ENCODE measurements around the gene BORCS6.
"Not testable (repeated sequence)": the region's sequence is repeated elsewhere in the genome, so short reads cannot be mapped to it uniquely, and the experiment has no call there.

Gene BORCS6

DNA sequence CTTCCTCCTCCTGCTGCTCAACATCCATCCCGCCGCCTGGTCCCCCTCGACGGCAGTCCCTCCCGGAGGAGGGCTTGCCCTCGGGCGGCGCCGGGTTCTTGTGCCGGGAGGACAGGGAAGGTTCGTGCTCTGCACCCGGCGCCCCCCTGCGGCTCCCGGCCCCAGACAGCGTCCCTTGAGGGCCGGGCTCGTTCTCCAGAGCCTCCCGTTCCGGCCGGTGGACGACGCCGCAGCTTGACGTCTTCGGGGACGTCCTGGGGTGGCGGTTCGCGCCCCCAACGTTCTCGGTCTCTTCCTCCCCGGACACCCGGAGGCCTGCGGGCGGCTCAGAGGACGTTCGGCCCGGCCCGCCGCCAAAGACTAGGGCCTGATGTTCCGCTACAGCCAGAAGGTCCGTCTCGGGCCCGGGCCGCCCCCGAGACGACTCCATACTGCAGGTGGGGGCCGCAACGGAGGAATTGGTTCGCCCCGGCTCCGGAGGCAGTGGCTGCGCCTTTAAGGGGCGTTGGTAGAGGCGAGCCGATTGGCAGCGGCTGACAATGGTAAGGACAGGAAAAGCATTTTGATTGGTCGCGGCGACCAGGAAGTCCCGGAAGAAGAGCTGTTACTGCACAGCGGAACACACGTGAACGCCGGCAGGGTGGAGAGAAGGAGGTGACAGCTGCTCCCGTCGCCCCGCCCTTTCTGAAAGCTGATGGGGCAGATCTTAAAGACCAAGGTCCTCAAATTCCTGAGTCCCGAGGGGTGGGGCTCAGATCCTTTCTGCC, at the start of gene BORCS6:
Gene BORCS6, minus strand, starts transcription at position 470 of the 767 bp plus-strand sequence. Its CDS starts 40 bp downstream, at position 430.
- DNase-seq, result peak; percentile 97

DNA sequence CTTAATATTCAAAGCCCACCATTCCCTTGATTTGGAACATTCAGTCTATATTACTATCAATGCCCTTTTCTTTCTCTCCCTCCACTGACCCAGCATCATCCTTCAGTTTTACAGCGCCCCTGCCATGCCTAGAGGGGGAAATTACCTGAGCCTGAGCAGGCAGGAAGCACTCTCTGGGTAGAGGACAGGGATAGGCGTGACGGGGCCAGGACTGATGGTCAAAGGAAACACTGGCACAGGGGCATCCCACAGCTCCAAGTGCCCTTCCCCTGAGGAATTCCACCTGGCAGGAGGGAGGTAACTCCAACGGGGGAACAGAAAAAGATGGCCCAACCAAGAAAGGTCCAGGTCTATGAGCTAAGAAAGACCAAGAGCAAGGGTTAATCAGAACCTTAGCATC, 47.9 kb upstream of the BORCS6 start:
- no peak for DNase-seq

DNA sequence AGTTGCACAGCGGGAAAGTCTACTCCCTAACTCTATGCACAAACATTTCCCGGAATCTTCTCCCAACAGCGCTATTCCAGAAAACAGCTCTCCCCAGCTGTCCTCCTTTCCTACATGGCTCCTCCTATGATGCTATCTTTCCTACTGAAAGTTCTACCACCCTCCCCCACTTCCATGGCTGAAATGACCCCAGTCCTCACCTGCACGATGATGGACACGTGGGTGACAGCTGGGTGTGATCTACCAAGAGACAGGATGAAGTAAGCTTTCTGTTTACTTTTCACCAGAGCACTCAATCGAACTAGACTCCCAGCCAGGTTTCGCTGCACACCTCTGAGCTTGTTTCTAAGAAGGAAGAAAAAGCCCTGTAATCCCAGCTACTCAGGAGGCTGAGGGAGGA, 47.2 kb upstream of the BORCS6 start:
- DNase-seq, result no peak

DNA sequence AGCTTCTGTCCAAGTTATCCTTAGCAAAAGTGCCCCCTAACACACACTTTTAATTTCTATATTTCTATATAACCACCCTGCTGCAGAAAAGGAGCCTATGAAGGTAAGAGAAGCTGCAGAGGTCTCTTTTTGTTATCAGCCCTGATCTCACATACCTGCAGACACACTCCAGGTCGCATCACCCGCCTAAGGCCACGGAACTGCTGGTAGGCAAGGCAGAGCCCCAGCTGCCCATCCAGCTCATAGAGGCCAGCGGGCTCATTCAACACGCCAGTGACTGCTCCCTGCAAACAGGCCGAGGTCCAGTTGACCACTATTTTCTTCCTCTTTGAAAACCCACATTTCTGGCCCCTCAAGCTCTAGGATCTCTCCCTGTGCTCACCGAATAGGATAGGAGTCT, 45.7 kb upstream of the BORCS6 start:
- no peak for DNase-seq

DNA sequence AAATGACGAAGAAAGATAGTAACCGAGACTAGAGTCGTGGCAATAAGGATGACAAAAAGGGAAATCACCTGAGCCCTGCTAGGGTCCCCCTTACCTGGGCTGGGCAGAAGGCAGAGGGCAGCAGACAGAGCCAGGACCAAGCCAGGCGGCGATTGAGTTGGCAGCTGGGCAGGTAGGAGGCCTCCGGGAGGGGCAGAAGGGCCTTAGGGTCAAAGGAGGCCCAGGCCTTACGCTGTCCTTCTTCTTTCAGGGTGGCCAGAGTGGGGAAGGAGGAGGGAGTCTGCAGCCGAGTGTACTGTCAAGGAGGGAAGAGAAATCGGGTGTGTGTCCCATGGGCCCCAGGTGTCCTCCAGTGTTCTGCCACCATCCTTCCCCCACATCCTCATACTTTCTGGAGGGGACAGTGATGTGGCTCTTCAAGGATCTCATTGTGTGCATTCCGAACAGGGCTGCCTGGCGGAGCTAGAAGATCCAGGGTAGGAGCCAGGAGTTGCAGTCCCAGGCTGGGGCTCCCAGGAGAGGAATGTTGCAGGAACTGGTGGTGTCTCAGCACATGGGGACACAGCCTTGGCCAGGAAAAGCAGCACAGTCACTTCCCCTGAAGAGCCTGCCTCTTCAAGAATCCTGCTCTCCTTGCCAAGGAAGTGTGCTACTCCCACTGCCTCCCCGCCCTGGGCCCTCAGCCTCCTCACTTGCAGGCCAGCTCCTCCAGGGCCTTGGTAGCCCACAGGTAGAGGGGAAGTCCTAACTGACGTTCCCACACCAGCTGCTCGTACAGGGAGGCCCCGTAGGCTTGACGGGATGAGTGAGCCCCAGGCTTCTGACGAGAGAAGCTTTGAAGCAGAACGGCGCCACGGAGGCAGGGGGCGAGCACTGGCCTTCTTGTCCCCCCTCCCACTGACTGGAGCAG, 44.6 kb upstream of the BORCS6 start:
- DNase-seq, result no peak

DNA sequence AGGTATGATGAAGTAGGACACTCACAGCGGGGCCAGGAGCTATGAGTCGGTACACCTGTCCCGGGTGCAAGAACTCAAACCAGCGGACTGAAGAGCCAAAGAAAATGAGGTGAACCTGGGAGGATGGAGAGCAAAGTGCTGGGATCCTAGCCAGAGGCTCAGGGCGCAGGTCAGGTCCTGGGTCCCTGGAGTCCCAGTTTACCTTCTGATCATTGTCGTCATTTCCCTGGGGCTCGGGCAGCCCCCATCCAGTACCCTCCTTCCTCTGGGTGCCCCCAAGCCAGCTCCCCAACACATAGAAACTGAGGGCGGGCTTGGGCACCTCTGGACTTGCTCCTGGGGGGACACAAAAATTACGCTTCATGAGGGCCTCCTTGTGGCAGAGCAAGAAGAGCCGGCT, 41.7 kb upstream of the BORCS6 start:
- DNase-seq, result no peak

DNA sequence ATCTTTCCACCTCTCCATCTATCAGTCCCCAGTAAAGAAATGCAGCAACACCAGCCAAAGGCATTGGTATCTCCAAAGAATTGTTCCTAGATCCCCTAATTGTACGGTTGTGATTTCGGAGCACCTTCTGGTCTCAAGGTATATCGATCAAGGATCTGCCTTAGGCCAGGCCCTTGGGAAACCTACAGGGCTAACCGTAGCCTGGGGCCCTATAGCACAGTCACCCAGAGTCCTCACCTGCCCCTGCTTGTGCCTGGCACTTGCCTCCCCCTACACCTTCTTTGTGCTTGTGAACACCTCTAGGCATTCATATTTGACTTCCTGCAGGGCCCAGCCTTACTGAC, 37.2 kb upstream of the BORCS6 start:
- DNase-seq, result no peak

DNA sequence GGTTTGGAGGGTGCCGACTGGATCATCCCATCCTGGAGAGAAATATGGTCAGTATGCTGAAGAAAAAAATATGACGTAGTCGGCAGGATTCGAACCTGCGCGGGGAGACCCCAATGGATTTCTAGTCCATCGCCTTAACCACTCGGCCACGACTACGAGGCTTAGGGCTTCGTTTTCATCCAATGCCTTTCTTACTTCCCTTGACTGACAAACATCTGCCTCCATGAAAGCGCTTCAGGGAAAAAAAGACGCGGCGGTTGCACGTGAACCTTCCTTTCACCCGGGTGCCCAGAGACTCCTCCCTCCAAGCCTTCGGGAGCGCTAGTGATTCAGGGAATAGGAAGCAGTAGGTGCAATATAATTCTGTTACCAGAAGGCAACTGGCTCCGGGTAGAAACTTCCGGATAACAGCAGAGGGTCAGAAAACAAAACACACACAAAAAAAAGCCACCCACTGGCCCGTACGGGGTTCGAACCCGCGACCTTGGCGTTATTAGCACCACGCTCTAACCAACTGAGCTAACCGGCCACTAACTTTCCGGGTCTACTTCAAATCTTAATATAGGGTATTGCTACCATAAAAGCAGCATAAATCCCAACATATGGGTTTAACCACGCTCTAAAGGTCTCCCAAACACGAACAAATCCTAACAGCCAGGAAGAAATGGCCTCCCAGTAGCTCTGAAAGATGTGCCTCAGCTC, 36.7 kb upstream of the BORCS6 start:
- peak; percentile 41 for DNase-seq

DNA sequence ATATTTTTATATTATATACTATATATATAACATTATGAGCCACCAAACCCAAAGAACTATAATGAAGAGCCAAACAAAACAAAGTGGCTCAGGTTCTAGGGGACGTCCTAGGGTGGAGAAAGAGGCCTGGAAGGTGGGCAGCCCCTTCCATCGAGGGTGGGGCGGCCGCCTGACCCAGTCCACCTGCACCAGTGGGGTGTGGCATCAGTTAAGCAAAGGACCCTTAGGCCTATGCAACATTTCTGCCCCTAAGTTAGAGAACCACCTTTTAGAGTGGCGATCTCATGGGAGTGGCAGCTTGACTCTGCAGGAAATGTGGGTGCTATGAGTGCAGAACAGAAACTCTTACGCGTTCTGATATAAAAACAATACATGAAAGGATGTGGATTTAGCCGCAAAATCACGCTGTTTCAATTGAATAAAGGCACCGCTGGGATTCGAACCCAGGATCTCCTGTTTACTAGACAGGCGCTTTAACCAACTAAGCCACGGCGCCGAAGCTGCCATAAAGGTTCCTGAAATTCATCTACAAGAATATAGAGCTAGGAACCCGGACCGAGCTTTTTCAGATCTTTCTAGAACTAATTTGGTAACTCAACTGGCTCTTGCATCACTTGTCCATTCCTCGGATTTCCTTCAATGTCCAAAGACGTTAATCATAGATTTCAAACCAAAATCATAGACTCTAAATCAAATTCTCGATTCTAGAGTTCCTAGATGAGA, 36.0 kb upstream of the BORCS6 start:
- peak; percentile 80 for DNase-seq

DNA sequence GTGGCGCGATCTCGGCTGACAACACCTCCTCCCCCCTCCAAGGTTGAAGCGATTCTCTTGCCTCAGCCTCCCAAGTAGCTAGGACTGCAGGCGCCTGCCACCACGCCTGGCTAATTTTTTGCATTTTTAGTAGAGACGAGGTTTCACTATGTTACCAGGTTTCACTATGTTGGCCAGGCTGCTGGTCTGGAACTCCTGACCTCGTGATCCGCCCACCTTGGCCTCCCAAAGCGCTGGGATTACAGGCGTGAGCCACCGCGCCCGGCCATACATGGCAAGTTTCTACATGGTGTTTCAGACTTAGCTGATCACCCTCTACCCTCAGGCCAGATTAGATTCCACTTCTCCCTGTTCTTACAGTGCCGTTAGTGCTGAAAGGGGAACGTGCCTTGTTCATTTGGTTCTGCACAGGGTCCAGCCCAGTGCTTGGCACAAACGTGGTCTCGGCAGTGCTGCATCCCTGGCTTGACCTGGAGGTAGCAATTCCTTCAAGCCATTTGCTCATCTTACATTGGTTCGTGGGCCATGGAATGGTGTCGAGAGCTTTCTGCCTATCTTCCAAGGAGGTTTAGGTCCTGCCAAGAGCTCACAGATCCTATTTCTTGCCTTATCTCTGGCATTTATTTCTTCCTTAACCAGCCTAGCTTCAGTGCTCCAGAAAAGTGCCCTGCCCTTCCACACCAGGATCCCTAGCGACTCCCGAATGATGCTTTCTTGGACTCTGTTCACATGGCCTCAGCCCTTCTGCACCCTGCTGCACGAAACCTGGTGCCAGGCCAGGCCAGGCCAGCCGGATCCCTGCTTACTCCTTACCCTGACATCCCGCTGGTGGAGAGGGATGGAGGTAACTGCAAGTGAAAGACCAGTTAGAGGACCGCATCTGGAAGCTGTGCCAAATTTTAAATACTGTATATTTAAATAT, 35.2 kb upstream of the BORCS6 start:
- DNase-seq, result no peak

DNA sequence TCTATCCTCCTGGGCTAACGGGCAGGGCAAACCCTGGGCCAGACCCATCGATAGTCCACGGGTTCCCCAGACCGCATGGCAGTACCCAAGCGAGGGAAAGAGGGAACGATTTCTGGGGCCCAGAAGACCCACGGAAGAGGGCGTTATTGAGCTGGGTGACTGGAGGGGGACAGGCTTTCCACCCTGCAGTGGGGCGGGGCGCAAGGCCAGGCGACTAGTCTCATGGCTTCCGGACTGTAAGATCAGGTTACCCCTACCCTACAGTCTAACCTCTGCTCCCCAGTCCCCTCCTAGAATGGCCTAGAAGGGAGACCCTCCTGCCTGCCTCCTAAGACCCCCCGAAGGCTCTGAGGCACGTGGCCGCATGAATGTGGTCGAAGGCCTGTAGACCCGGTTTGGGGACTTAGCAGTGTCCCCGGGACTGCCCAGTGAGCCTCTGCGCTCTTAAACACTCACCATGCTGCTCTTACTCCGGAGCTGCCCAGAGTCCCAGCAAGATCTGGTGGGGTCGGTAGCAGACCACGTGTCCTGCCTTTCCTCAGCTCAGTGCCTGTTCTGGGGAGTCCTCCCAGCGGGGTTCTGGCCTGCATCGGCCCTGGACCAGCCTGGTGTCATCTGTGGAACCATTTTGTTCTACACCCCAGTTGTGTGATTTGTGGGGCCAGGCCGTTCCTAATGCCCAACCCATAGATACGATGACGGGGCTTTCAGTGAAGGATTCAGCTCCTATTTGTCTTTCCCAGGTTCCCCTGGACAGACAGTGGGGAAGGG, 33.6 kb upstream of the BORCS6 start:
- DNase-seq, result peak; percentile 61

DNA sequence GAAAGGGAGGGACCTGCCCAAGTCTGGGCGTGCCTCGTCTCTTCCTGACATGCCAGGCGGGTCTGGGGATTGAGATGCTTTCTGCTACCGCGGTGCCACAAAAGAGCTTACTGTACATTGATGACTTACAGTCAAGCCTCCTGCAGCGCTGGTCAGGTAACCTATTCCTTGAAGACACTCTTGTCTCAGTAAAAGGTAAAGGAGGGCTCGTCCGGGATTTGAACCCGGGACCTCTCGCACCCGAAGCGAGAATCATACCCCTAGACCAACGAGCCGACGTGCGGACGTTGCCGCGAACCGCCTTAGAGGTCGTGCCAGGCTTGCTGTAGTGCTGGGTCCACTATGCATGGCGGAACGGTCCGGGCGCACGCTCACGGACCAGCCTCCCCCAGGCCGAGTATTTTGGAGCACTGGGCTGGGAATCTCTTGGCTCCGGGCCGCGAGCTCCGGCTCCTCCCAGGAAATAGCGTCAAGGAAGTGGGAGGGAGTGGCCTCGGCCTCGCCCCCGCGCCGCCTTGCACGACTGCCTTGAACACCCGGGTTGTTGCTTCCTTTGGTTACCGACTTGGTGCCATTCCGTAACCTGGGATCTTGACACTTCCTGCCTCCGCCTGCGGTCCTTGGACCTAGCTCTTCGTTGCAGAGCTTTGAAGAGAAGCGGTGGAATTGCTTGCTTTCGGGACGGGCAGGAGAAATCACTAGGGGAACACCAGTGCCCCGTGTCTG, 32.8 kb upstream of the BORCS6 start:
- peak; percentile 91 for DNase-seq

DNA sequence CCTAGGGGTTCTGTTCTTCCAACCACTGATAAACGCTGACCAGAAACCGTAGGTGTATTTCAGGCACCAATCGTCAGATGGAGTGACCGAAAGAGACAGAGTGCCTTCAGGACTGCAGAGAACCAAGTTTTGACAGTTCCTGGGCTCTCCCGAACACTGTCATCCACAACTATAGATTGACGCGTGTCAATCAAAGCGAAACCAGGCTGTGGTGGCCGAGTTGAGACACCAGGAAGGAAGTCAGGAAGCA, 32.3 kb upstream of the BORCS6 start:
- no peak for DNase-seq

DNA sequence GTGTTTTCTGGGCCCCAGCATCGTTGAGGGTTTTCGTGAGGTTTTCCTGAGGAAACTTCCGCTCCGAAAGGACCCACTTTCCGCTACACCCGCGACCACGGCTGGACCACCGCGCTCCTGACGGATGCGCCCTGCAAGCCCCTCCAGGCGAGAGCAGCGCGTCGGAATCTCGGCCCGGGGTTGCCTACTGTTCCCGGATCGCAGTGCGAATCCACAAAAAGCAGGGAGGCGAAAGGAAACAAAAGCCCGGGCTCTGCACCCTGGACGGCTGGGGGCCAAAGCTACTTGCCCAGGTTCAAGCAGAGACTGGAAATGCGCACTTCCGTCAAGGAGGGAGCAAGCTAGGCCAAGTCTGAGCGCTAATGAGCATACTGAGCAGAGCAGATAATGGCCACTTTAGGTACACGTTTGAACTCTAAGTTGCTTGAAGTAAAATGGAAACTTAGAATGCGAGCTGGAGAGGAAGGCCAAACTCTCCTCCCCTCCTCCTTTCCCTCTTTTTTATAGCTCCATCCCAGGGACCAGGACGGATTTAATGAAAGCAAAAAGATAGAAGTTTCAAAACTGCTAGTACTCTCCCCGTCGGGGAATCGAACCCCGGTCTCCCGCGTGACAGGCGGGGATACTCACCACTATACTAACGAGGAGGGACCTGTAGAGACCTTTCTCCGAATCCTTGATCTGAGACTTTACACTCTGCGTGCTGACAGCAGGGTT, 31.8 kb upstream of the BORCS6 start:
- peak; percentile 94 for DNase-seq

DNA sequence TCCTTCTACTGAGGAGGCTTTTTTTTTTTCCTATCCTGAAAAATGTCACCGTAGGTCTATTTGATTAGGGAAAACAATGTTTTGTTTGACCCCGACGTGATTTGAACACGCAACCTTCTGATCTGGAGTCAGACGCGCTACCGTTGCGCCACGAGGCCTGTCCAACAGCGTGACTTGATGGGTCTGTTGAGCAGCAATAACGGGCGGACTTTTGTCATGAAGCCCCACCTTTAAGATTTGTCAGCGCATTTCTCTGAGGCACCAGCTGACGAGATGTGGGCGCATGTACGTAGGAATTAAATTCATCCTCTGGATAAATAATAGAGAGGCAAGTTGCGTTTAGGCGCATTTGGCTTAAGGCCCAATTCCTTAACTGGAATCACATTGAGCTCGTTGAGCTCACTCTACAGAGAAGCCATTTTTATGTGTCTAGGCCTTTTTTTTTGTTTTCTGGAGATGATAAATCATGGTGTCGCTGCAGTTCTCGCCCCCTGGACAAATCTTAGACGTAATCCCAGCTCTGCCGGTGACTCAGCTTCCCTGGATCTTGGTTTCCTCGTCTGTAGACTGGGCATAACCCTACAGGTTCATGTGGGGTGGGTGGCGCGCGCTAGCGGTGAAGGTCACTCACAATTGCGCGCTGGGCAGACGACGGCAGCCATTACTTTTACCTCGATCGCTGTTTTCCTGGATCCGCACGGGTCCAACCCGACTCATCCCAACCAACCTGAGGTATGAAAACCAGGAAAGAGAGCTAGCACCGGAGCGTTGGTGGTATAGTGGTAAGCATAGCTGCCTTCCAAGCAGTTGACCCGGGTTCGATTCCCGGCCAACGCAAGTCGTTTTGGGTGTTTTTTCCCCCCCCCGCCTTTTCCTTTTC, 31.0 kb upstream of the BORCS6 start:
- DNase-seq, result peak; percentile 91

DNA sequence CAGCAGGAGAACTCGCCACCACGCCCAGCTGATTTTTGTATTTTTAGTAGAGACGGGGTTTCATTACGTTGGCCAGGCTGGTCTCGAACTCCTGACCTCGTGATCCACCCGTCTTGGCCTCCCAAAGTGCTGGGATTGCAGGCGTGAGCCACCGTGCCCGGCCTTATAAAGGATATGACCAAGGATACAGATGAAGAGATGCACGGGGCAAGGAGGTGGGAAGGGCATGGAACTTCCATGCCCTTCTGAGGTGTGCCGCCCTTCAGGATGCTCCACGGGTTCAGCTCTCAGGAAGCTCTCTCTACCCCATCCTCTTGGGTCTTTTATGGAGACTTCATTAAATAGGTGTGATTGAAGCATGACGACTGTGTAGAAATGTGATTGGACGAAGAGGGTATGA, 24.0 kb upstream of the BORCS6 start:
- DNase-seq, result not testable (repeated sequence)

DNA sequence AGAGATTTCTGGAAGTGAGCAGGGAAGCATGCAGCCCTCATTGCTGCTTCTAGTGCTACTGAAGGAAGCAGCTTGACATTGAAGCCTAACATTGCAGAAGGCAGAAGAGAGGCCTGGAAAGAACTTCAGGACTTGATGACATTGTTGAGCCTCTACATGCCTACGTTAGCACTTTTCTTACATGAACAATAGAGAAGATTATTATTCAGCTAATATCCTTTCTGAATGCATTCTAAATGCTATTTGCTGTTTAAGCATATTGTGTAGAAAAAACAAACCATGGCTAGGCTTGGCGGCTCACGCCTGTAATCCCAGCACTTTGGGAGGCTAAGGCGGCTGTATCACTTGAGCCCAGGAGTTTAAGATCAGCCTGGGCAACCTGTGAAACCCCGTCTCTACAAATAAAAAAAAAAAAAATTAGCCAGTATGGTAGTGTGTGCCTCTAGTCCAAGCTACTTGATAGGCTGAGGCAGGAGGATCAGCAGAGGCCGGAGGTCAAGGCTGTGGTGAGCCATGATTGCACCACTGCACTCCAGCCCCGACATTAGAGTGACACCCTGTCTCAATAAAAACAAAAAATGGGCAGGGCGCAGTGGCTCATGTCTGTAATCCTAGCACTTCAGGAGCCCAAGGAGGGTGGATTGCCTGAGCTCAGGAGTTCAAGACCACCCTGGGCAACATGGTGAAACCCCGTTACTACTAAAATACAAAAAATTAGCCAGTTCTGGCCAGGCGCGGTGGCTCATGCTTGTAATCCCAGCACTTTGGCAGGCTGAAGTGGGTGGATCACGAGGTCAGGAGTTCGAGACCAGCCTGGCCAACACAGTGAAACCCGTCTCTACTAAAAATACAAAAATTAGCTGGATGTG, 22.6 kb upstream of the BORCS6 start:
- DNase-seq, result no peak

Data from CD4-positive, alpha-beta T cell treated with Interleukin-12 subunit alpha and Interleukin-12 subunit beta, for 1 hour (primary cell).